GM12892 (cell line): ENCODE data around the gene GDF10.

Source experiments
- POLR2A ChIP-seq: IDR thresholded peaks from 2 replicates; pipeline ENCODE4 v1.6.1; 2011; ENCODE audit warnings: low read depth, low read length, control low read depth
- POLR2AphosphoS5 ChIP-seq: IDR thresholded peaks from 2 replicates; pipeline ENCODE4 v1.6.1; 2011; ENCODE audit warnings: low read depth, low read length, control low read depth

GRCh38 chr10:47287365-47287802 is 12.6 kb upstream of the GDF10 start:
- TF ChIP-seq POLR2A (no peak), POLR2AphosphoS5 (no peak)
